IMR-90 (cell line): Measurements from ENCODE around the gene CARD19. TPM values are rescaled to one million over a fixed set of nuclear protein-coding genes. Genes with fewer than 3 reads are reported as not detected.

Experiments used
- ATAC-seq: fragments of 200-7000 bp; cut with Tn5 transposase; 2 replicates; pipeline ENCODE4 v1.9.1; 2020; ENCODE audit warnings: low read depth, mild to moderate bottlenecking, moderate library complexity
- BruUV-seq: library from RNA; stranded (reverse); fragments of 400-500 nt; replicated peaks from 2 replicates; lab custom pipeline; 2021; lab: Mats Ljungman, UMichigan
- CTCF ChIA-PET: fragments of 300-600 bp; formaldehyde crosslinking; extraction: SDS; loops from one replicate; lab custom pipeline; 2021; ENCODE audit warnings: antibody characterized with exemption; lab: Yijun Ruan, JAX
- POLR2A ChIA-PET: fragments of 300-600 bp; sonication (Branson Sonifier 250); formaldehyde crosslinking; loops from one replicate; lab custom pipeline; 2022; ENCODE audit warnings: antibody characterized with exemption; ENCODE audit not compliant: unreplicated experiment; lab: Charles Lee
- DNase-seq: peaks from one replicate; pipeline ENCODE4 v3.0.0; 2013
- H2AFZ ChIP-seq: replicated peaks from 2 replicates; pipeline ENCODE3; 2013; ENCODE audit warnings: low read length, mild to moderate bottlenecking; ENCODE audit not compliant: poor library complexity
- H2AK5ac ChIP-seq: 2 replicates; pipeline ENCODE4 v1.6.1; 2013; ENCODE audit warnings: low read depth, low read length, inconsistent platforms
- H2AK9ac ChIP-seq: replicated peaks from 2 replicates; pipeline ENCODE3; 2013; ENCODE audit warnings: mild to moderate bottlenecking, low read depth, low read length, moderate library complexity; ENCODE audit not compliant: poor library complexity
- H2BK120ac ChIP-seq: 2 replicates; pipeline ENCODE4 v1.6.1; 2013; ENCODE audit warnings: low read depth, low read length, inconsistent platforms
- H2BK15ac ChIP-seq: 3 replicates; pipeline ENCODE4 v1.6.1; 2013; ENCODE audit warnings: low read depth, low read length, inconsistent platforms
- H2BK20ac ChIP-seq: 2 replicates; pipeline ENCODE4 v1.6.1; 2013; ENCODE audit warnings: low read depth, mild to moderate bottlenecking, inconsistent platforms, low read length, moderate library complexity
- H2BK5ac ChIP-seq: 2 replicates; pipeline ENCODE4 v1.6.1; 2013; ENCODE audit warnings: mild to moderate bottlenecking, low read depth, low read length, inconsistent platforms; ENCODE audit not compliant: poor library complexity, severe bottlenecking
- H3K14ac ChIP-seq: replicated peaks from 2 replicates; pipeline ENCODE4 v1.6.1; 2013; ENCODE audit warnings: low read depth, low read length, inconsistent platforms
- H3K18ac ChIP-seq: 2 replicates; pipeline ENCODE4 v1.6.1; 2013; ENCODE audit warnings: low read depth, low read length, control low read depth
- H3K23ac ChIP-seq: 2 replicates; pipeline ENCODE4 v1.6.1; 2013; ENCODE audit warnings: low read depth, low read length, inconsistent platforms
- H3K27ac ChIP-seq: 2 replicates; pipeline ENCODE4 v1.5.1; 2013; ENCODE audit warnings: mild to moderate bottlenecking, control low read depth, low read length; ENCODE audit not compliant: insufficient read depth
- H3K27me3 ChIP-seq: 2 replicates; pipeline ENCODE4 v1.6.1; 2013; ENCODE audit warnings: low read length; ENCODE audit not compliant: control insufficient read depth, insufficient read depth
- H3K36me3 ChIP-seq: 2 replicates; pipeline ENCODE4 v1.6.1; 2013; ENCODE audit warnings: low read length, mixed read lengths; ENCODE audit not compliant: control insufficient read depth, insufficient read depth
- H3K4ac ChIP-seq: 2 replicates; pipeline ENCODE4 v1.6.1; 2013; ENCODE audit warnings: low read depth, low read length, inconsistent platforms
- H3K4me1 ChIP-seq: 2 replicates; pipeline ENCODE4 v1.6.1; 2013; ENCODE audit warnings: low read length, mixed read lengths; ENCODE audit not compliant: control insufficient read depth, insufficient read depth
- H3K4me2 ChIP-seq: 2 replicates; pipeline ENCODE4 v1.6.1; 2013; ENCODE audit warnings: low read depth, mild to moderate bottlenecking, control low read depth, low read length, moderate library complexity
- H3K4me3 ChIP-seq: 2 replicates; pipeline ENCODE4 v1.5.1; 2013; ENCODE audit warnings: low read depth, mild to moderate bottlenecking, control low read depth, low read length, moderate library complexity; ENCODE audit not compliant: insufficient read depth
- H3K56ac ChIP-seq: 2 replicates; pipeline ENCODE4 v1.6.1; 2013; ENCODE audit warnings: low read length, inconsistent platforms; ENCODE audit not compliant: insufficient read depth; ENCODE audit errors: extremely low read depth
- H3K79me1 ChIP-seq, 2 experiments: 2 replicates each; pipeline ENCODE4 v1.6.1; 2013; ENCODE audit warnings: low read length in 2 of 2, inconsistent platforms in 1 of 2, low read depth in 1 of 2
- H3K9ac ChIP-seq: 2 replicates; pipeline ENCODE4 v1.6.1; 2013; ENCODE audit warnings: low read depth, low read length, control low read depth
- H3K9me1 ChIP-seq: 2 replicates; pipeline ENCODE4 v1.6.1; 2013; ENCODE audit warnings: low read length, inconsistent platforms; ENCODE audit not compliant: insufficient read depth
- H3K9me3 ChIP-seq: 2 replicates; pipeline ENCODE4 v1.6.1; 2013; ENCODE audit warnings: low read length; ENCODE audit not compliant: control insufficient read depth, insufficient read depth
- H4K20me1 ChIP-seq: 2 replicates; pipeline ENCODE4 v1.6.1; 2013; ENCODE audit warnings: low read length, inconsistent platforms; ENCODE audit not compliant: insufficient read depth
- H4K5ac ChIP-seq: 2 replicates; pipeline ENCODE4 v1.6.1; 2013; ENCODE audit warnings: mild to moderate bottlenecking, low read depth, low read length, control low read depth
- H4K8ac ChIP-seq, 2 experiments: 2 replicates each; pipeline ENCODE4 v1.6.1; 2013; ENCODE audit warnings: low read depth in 2 of 2, low read length in 2 of 2, control low read depth in 1 of 2, inconsistent platforms in 1 of 2
- H4K91ac ChIP-seq: 2 replicates; pipeline ENCODE4 v1.6.1; 2013; ENCODE audit warnings: low read depth, low read length, inconsistent platforms; ENCODE audit not compliant: insufficient read depth
- BHLHE40 ChIP-seq: fragments of 150-350 bp; IDR thresholded peaks from 2 replicates; pipeline ENCODE4 v1.6.1; 2016; ENCODE audit warnings: mild to moderate bottlenecking, low read depth, low read length
- CEBPB ChIP-seq: IDR thresholded peaks from 2 replicates; pipeline ENCODE4 v1.6.1; 2012; ENCODE audit warnings: low read depth, low read length, improper control_type of control experiment
- CHD1 ChIP-seq: IDR thresholded peaks from 2 replicates; pipeline ENCODE4 v1.6.1; 2012; ENCODE audit warnings: low read depth, low read length, improper control_type of control experiment
- CTCF ChIP-seq: conservative IDR thresholded peaks from 2 replicates; pipeline ENCODE4 v1.5.1; 2012; ENCODE audit warnings: mild to moderate bottlenecking, low read depth, low read length, improper control_type of control experiment
- ELK1 ChIP-seq: fragments of 150-350 bp; IDR thresholded peaks from 2 replicates; pipeline ENCODE4 v1.6.1; 2016; ENCODE audit warnings: low read depth, mild to moderate bottlenecking, low read length, moderate library complexity, borderline replicate concordance
- FOS ChIP-seq: fragments of 150-350 bp; IDR thresholded peaks from 2 replicates; pipeline ENCODE4 v1.6.1; 2016; ENCODE audit warnings: low read depth, low read length
- MAFK ChIP-seq: IDR thresholded peaks from 2 replicates; pipeline ENCODE4 v1.6.1; 2012; ENCODE audit warnings: low read depth, low read length, improper control_type of control experiment
- MAZ ChIP-seq: IDR thresholded peaks from 2 replicates; pipeline ENCODE4 v1.6.1; 2012; ENCODE audit warnings: low read depth, mild to moderate bottlenecking, low read length, improper control_type of control experiment, moderate library complexity, borderline replicate concordance
- MXI1 ChIP-seq: IDR thresholded peaks from 2 replicates; pipeline ENCODE4 v1.6.1; 2012; ENCODE audit warnings: low read depth, mild to moderate bottlenecking, low read length, moderate library complexity, borderline replicate concordance
- NFE2L2 ChIP-seq: fragments of 150-350 bp; IDR thresholded peaks from 2 replicates; pipeline ENCODE4 v1.6.1; 2016; ENCODE audit warnings: low read depth, mild to moderate bottlenecking, low read length
- POLR2A ChIP-seq: IDR thresholded peaks from 2 replicates; pipeline ENCODE4 v1.6.1; 2012; ENCODE audit warnings: mild to moderate bottlenecking, low read depth, low read length
- RAD21 ChIP-seq: IDR thresholded peaks from 2 replicates; pipeline ENCODE4 v1.6.1; 2012; ENCODE audit warnings: low read length, improper control_type of control experiment
- RCOR1 ChIP-seq: IDR thresholded peaks from 2 replicates; pipeline ENCODE4 v1.6.1; 2012; ENCODE audit warnings: mild to moderate bottlenecking, low read length, improper control_type of control experiment; ENCODE audit not compliant: insufficient replicate concordance
- RFX5 ChIP-seq: IDR thresholded peaks from 2 replicates; pipeline ENCODE4 v1.8.0; 2012; ENCODE audit warnings: low read depth, mild to moderate bottlenecking, low read length, moderate library complexity
- SMC3 ChIP-seq: fragments of 150-350 bp; IDR thresholded peaks from 2 replicates; pipeline ENCODE4 v1.6.1; 2016; ENCODE audit warnings: low read depth, mild to moderate bottlenecking, antibody characterized with exemption, low read length, moderate library complexity
- USF2 ChIP-seq: fragments of 150-350 bp; IDR thresholded peaks from 2 replicates; pipeline ENCODE4 v1.6.1; 2017; ENCODE audit warnings: mild to moderate bottlenecking, antibody characterized with exemption, low read length, low read depth
- WGBS, 2 experiments: methylation state at CpG; one replicate each; pipeline versions ENCODE4 v1.1.5 to v1.1.7; 2013; ENCODE audit warnings: missing lambda C conversion rate in 2 of 2; ENCODE audit not compliant: insufficient read length in 1 of 2; ENCODE audit errors: extremely low coverage in 2 of 2; 5-methylcytosine and 5-hydroxymethylcytosine counted together
- dilution Hi-C: fragments of 300-500 bp; cut with HindIII; formaldehyde crosslinking; loops from one replicate; pipeline ENCODE4 v1.14.3; 2018; ENCODE audit warnings: low sequenced_read_pairs; ENCODE audit not compliant: unreplicated experiment
- in situ Hi-C: fragments of 300-500 bp; cut with MboI; formaldehyde crosslinking; loops from 3 replicates; pipeline ENCODE4 v1.14.3; 2019; ENCODE audit warnings: low sequenced_read_pairs, inconsistent platforms, mixed read lengths
- intact Hi-C: fragments of 100-400 bp; cut with micrococcal nuclease; formaldehyde crosslinking; loops from 2 replicates; pipeline ENCODE4 v1.10.0; 2022
- polyA plus RNA-seq, 3 experiments: library from polyadenylated mRNA; depleted of rRNA; stranded (reverse); fragments of >200 nt; gene quantifications; 2 replicates each; pipeline ENCODE4 v1.2.3, GENCODE V29; 2012; ENCODE audit warnings: low replicate concordance in 1 of 3
- total RNA-seq: library from RNA; depleted of rRNA; stranded (reverse); fragments of >200 nt; gene quantifications from 2 replicates; pipeline ENCODE4 v1.2.3, GENCODE V29; 2012

Gene CARD19
- total and polyA plus RNA-seq, 2 of the 4 experiments (the other 2 are of a cell fraction): 17.4 to 111 TPM

GRCh38 chr9:93077367-93077766, 18.6 kb upstream of the CARD19 start:
- H3K9me1 ChIP-seq: no peaks in the 10 kb centered on the region; the same call in 1 of the 2 replicates
- H3K79me1 ChIP-seq: no peaks in the 10 kb centered on the region
- no peak overlapping the region for H2BK5ac ChIP-seq
- no peak overlapping the region for H3K14ac ChIP-seq
- no peak overlapping the region for H2BK15ac ChIP-seq
- BruUV-seq: no TSS peak
- dilution Hi-C loops (no loop called here), intact Hi-C loops (no loop called here), in situ Hi-C loops (no loop called here)
- H3K27me3 ChIP-seq: no peaks in the 10 kb centered on the region; the same call in 1 of the 2 replicates
- H3K4me2 ChIP-seq: no peak overlapping the region
- H3K27ac ChIP-seq: no peak overlapping the region
- TF ChIP-seq CHD1: no peak
- no peak for TF ChIP-seq BHLHE40
- TF ChIP-seq ELK1: no peak
- no peak for TF ChIP-seq MAFK
- no peak for TF ChIP-seq CTCF
- no peak for TF ChIP-seq SMC3
- TF ChIP-seq RCOR1: no peak
- no peak for TF ChIP-seq RAD21
- TF ChIP-seq MXI1: no peak
- no peak for TF ChIP-seq RFX5
- TF ChIP-seq MAZ: no peak
- no peak for TF ChIP-seq USF2
- TF ChIP-seq POLR2A: no peak
- no peak for TF ChIP-seq CEBPB
- TF ChIP-seq FOS: no peak
- no peak for TF ChIP-seq NFE2L2
- no peak overlapping the region for H3K4ac ChIP-seq
- H4K5ac ChIP-seq: no peak overlapping the region
- ATAC-seq: no peak
- H2AFZ ChIP-seq: no peak overlapping the region
- CTCF ChIA-PET: no interaction called here
- WGBS, 2 experiments: no CpG with 5 or more reads among the region's 1 CpG
- no peak overlapping the region for H3K4me3 ChIP-seq
- no peak overlapping the region for H3K56ac ChIP-seq
- no peak overlapping the region for H2BK120ac ChIP-seq
- H3K23ac ChIP-seq: no peak overlapping the region
- no peak overlapping the region for H3K9ac ChIP-seq
- no peak overlapping the region for H2AK5ac ChIP-seq
- no peaks in the 10 kb centered on the region for H3K9me3 ChIP-seq
- H4K91ac ChIP-seq: no peak overlapping the region
- H3K36me3 ChIP-seq: no peaks in the 10 kb centered on the region
- H2BK20ac ChIP-seq: no peak overlapping the region
- POLR2A ChIA-PET: no interaction called here
- H2AK9ac ChIP-seq: no peak overlapping the region
- H4K20me1 ChIP-seq: no peaks in the 10 kb centered on the region
- peaks cover 7% of the 10 kb centered on the region for H3K4me1 ChIP-seq
- no peak overlapping the region for H4K8ac ChIP-seq
- no peak overlapping the region for H3K18ac ChIP-seq
- no peak for DNase-seq
